SU-DHL-6 (cell line): ENCODE results near the gene NAPA.

Source experiments
- H2AFZ ChIP-seq: fragments of 200-600 bp; sonication (generic); 2 replicates; pipeline ENCODE4 v1.6.1; 2014; ENCODE audit warnings: low read depth, mild to moderate bottlenecking, moderate library complexity, mixed read lengths, antibody characterized with exemption, low read length; ENCODE audit not compliant: severe bottlenecking
- H3F3A ChIP-seq: fragments of 200-600 bp; shearing (Covaris generic); 2 replicates; pipeline ENCODE4 v1.6.0; 2016; ENCODE audit warnings: antibody characterized with exemption, mild to moderate bottlenecking; ENCODE audit not compliant: insufficient read depth
- H3K27ac ChIP-seq: fragments of 200-600 bp; sonication (generic); 2 replicates; pipeline ENCODE4 v1.5.1; 2016; ENCODE audit warnings: low read depth, mild to moderate bottlenecking, low read length, moderate library complexity, mixed read lengths
- H3K27me3 ChIP-seq: fragments of 200-600 bp; sonication (generic), shearing (Covaris generic); 2 replicates; pipeline ENCODE4 v1.6.0; 2014; ENCODE audit warnings: mild to moderate bottlenecking, low read length
- H3K36me3 ChIP-seq: fragments of 200-600 bp; sonication (generic); 2 replicates; pipeline ENCODE4 v1.6.1; 2014; ENCODE audit warnings: mild to moderate bottlenecking, low read length, mixed read lengths
- H3K4me2 ChIP-seq: fragments of 300-600, 200-600 bp; shearing (Covaris generic), sonication (generic); 2 replicates; pipeline ENCODE4 v1.6.0; 2014; ENCODE audit warnings: low read length, low read depth, mild to moderate bottlenecking; ENCODE audit not compliant: poor library complexity, severe bottlenecking
- H3K4me3 ChIP-seq: fragments of 200-600 bp; sonication (generic); 2 replicates; pipeline ENCODE4 v1.5.1; 2014; ENCODE audit warnings: antibody characterized with exemption, low read length, mild to moderate bottlenecking, mixed read lengths; ENCODE audit not compliant: insufficient read depth, poor library complexity, severe bottlenecking
- H3K79me2 ChIP-seq: fragments of 200-600 bp; sonication (generic); 2 replicates; pipeline ENCODE4 v1.6.1; 2014; ENCODE audit warnings: mild to moderate bottlenecking, low read length, moderate library complexity; ENCODE audit not compliant: insufficient read depth
- H3K9ac ChIP-seq: fragments of 200-600 bp; sonication (generic); 2 replicates; pipeline ENCODE4 v1.7.0; 2014; ENCODE audit warnings: mild to moderate bottlenecking, low read length
- H3K9me2 ChIP-seq: fragments of 200-600 bp; sonication (generic); replicated peaks from 2 replicates; pipeline ENCODE4 v1.6.1; 2014; ENCODE audit warnings: low read length; ENCODE audit not compliant: insufficient read depth
- H3K9me3 ChIP-seq: fragments of 200-600 bp; sonication (generic); 2 replicates; pipeline ENCODE4 v1.6.1; 2014; ENCODE audit warnings: low read length, mixed read lengths; ENCODE audit not compliant: insufficient read depth
- H4K20me1 ChIP-seq: fragments of 200-600 bp; sonication (generic); 2 replicates; pipeline ENCODE4 v1.6.1; 2014; ENCODE audit warnings: low read depth, mild to moderate bottlenecking, antibody characterized with exemption, low read length, moderate library complexity, mixed read lengths
- CTCF ChIP-seq: fragments of 200-600 bp; sonication (generic); IDR thresholded peaks from one replicate; pipeline ENCODE4 v1.5.1; 2017; ENCODE audit warnings: antibody characterized with exemption, mild to moderate bottlenecking, low read length, moderate library complexity; ENCODE audit not compliant: insufficient read depth, poor library complexity, severe bottlenecking
- EZH2phosphoT487 ChIP-seq: fragments of 200-600 bp; sonication (generic), shearing (Covaris generic); conservative IDR thresholded peaks from 2 replicates; pipeline ENCODE4 v1.6.1; 2018; ENCODE audit warnings: mild to moderate bottlenecking, antibody characterized with exemption, low read length, moderate library complexity, mixed read lengths

NAPA gene

GRCh38 chr19:47485210-47485609 lies 29.7 kb downstream of the NAPA start:
- Histone ChIP-seq H3K9me3 (no peaks in the 10 kb centered on the region), H4K20me1 (no peaks in the 10 kb centered on the region), H3K27ac (peak overlapping the region; percentile 70), H3K9me2 (no peaks in the 10 kb centered on the region), H3K36me3 (no peaks in the 10 kb centered on the region), H3K4me3 (peak overlapping the region; percentile 92), H3K27me3 (no peaks in the 10 kb centered on the region), H3K4me2 (peak overlapping the region; percentile 94), H3K9ac (peak overlapping the region; percentile 89), H2AFZ (peak overlapping the region; percentile 98), H3K79me2 (no peaks in the 10 kb centered on the region), H3F3A (peaks cover 11% of the 10 kb centered on the region; the same call in 1 of the 2 replicates)
- TF ChIP-seq CTCF (no peak), EZH2phosphoT487 (no peak)

GRCh38 chr19:47483800-47484690 lies 30.8 kb downstream of the NAPA start, which contains the start of gene KPTN:
KPTN (minus strand) TSS chr19:47484219; CDS start chr19:47484160, 59 bp downstream.
- no peaks in the 10 kb centered on the region for H3K9me2 ChIP-seq
- H3K4me3 ChIP-seq, result peak within 1 kb of the TSS; percentile 92
- peak within 1 kb of the TSS; percentile 70 for H3K27ac ChIP-seq
- H3K27me3 ChIP-seq, result no peaks in the 10 kb centered on the region
- H3K4me2 ChIP-seq, result peak within 1 kb of the TSS; percentile 94
- no peaks in the 10 kb centered on the region for H3K9me3 ChIP-seq
- no peaks in the 10 kb centered on the region for H4K20me1 ChIP-seq
- no peaks in the 10 kb centered on the region for H3K79me2 ChIP-seq
- peak within 1 kb of the TSS; percentile 98 for H2AFZ ChIP-seq
- peaks cover 11% of the 10 kb centered on the region; the same call in 1 of the 2 replicates for H3F3A ChIP-seq
- peak within 1 kb of the TSS; percentile 89 for H3K9ac ChIP-seq
- no peaks in the 10 kb centered on the region for H3K36me3 ChIP-seq
- TF ChIP-seq EZH2phosphoT487 (no peak), CTCF (peak; percentile 97)

GRCh38 chr19:47483200-47483599 lies 31.7 kb downstream of the NAPA start:
- H3K27ac ChIP-seq, result no peak overlapping the region
- no peaks in the 10 kb centered on the region for H3K36me3 ChIP-seq
- H3K9me3 ChIP-seq, result no peaks in the 10 kb centered on the region
- H3K4me2 ChIP-seq, result peak overlapping the region; percentile 94
- H4K20me1 ChIP-seq, result no peaks in the 10 kb centered on the region
- peaks cover 11% of the 10 kb centered on the region; the same call in 1 of the 2 replicates for H3F3A ChIP-seq
- peak overlapping the region; percentile 92 for H3K4me3 ChIP-seq
- TF ChIP-seq EZH2phosphoT487, result no peak
- no peak overlapping the region for H2AFZ ChIP-seq
- peak overlapping the region; percentile 89; the same call in 1 of the 2 replicates for H3K9ac ChIP-seq
- no peaks in the 10 kb centered on the region for H3K27me3 ChIP-seq
- no peaks in the 10 kb centered on the region for H3K9me2 ChIP-seq
- no peaks in the 10 kb centered on the region for H3K79me2 ChIP-seq
